SK-N-SH (cell line): ENCODE results near the gene WDR46.

Source experiments
- EP300 ChIP-seq, 2 experiments: IDR thresholded peaks; 2 replicates each; pipeline versions ENCODE4 v1.4.0 to v1.6.1; 2012; ENCODE audit warnings: borderline replicate concordance in 1 of 2, low read depth in 1 of 2, low read length in 1 of 2
- EZH2phosphoT487 ChIP-seq: fragments of 200-600 bp; sonication (generic); IDR thresholded peaks from 2 replicates; pipeline ENCODE4 v1.6.1; 2017; ENCODE audit warnings: low read depth, mixed run types, mild to moderate bottlenecking, antibody characterized with exemption, moderate library complexity, borderline replicate concordance
- RCOR1 ChIP-seq: fragments of 150-350 bp; IDR thresholded peaks from 2 replicates; pipeline ENCODE4 v1.6.1; 2017; ENCODE audit warnings: antibody characterized with exemption, low read length
- SMC3 ChIP-seq: IDR thresholded peaks from 2 replicates; pipeline ENCODE4 v1.6.1; 2012; ENCODE audit warnings: low read depth, low read length, improper control_type of control experiment
- TAF1 ChIP-seq: IDR thresholded peaks from 2 replicates; pipeline ENCODE4 v1.6.1; 2012; ENCODE audit warnings: low read depth, mild to moderate bottlenecking, low read length, moderate library complexity, borderline replicate concordance
- TEAD4 ChIP-seq: IDR thresholded peaks from 2 replicates; pipeline ENCODE4 v1.4.0; 2012; ENCODE audit warnings: mild to moderate bottlenecking, borderline replicate concordance; ENCODE audit not compliant: insufficient read depth
- YY1 ChIP-seq: IDR thresholded peaks from 2 replicates; pipeline ENCODE4 v1.4.0; 2012; ENCODE audit warnings: low read depth, mild to moderate bottlenecking
- TF ChIP-seq, protein P1 (sequence below): fragments of 200-600 bp; sonication (generic); IDR thresholded peaks from 2 replicates; pipeline ENCODE4 v1.6.1; 2017; ENCODE audit warnings: antibody characterized with exemption, mild to moderate bottlenecking, moderate library complexity
- TF ChIP-seq, protein P2 (sequence below): IDR thresholded peaks from 2 replicates; pipeline ENCODE4 v1.4.0; 2012; ENCODE audit warnings: low read depth
- TF ChIP-seq, protein P3 (sequence below): IDR thresholded peaks from 2 replicates; pipeline ENCODE4 v1.4.0; 2012; ENCODE audit warnings: low read depth, borderline replicate concordance
- TF ChIP-seq, protein P4 (sequence below): IDR thresholded peaks from 2 replicates; pipeline ENCODE4 v1.6.1; 2012; ENCODE audit warnings: mild to moderate bottlenecking, low read depth, low read length, moderate library complexity

DNA sequence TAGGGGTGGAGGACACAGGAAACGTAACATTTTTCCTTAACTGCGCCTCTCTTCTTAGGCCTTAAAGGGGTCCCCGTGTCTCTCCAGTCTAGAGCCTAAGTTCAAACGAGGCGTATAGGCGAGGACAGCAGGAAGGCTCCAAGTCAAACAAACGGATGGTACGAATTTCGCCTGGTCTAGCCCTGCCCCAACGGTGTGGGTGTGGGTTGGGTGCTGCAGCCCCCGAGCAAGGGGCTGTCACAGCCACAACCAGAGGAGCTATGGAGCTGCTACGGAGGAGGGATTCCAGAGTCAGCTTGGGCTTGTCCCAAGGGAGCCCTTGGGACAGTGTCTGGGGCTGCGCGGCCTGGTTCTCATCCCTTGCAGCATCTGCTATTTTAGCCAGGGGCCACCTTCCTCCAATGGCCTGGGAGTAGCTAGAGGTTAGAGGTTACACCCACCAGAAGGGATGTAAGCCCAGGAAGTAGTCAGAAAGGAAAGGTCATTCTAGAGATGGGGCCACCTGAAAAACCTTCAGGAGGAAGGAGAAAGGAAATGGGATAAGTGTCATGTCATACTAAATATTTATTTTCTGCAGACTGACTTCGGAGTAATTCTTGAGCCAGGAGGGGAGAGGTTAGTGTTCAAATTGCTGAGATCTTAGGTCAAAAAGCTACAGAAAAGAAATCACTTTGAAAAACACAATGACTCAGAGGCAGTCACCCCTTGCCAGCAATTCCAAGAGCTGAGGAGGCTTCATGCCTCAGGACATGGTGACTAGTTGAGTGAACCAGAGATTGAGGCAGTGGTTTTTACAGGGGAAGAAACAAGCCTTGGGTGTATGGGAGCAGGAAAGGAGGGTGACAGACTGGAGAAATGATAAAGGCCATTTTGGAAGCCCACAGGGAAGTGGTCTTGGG is 39.1 kb downstream of the WDR46 start:
- TF ChIP-seq SMC3 (no peak), TEAD4 (no peak), RCOR1 (no peak), EZH2phosphoT487 (no peak), TAF1 (no peak), YY1 (no peak), EP300 (IDR thresholded peaks at IDR 0.05; ENCODE audit: borderline replicate concordance in 1 of 2, low read depth in 1 of 2, low read length in 1 of 2) (no peak)
- TF ChIP-seq, protein P1, sequence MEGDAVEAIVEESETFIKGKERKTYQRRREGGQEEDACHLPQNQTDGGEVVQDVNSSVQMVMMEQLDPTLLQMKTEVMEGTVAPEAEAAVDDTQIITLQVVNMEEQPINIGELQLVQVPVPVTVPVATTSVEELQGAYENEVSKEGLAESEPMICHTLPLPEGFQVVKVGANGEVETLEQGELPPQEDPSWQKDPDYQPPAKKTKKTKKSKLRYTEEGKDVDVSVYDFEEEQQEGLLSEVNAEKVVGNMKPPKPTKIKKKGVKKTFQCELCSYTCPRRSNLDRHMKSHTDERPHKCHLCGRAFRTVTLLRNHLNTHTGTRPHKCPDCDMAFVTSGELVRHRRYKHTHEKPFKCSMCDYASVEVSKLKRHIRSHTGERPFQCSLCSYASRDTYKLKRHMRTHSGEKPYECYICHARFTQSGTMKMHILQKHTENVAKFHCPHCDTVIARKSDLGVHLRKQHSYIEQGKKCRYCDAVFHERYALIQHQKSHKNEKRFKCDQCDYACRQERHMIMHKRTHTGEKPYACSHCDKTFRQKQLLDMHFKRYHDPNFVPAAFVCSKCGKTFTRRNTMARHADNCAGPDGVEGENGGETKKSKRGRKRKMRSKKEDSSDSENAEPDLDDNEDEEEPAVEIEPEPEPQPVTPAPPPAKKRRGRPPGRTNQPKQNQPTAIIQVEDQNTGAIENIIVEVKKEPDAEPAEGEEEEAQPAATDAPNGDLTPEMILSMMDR = no peak
- TF ChIP-seq, protein P2, sequence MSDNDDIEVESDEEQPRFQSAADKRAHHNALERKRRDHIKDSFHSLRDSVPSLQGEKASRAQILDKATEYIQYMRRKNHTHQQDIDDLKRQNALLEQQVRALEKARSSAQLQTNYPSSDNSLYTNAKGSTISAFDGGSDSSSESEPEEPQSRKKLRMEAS = no peak
- TF ChIP-seq, protein P3, sequence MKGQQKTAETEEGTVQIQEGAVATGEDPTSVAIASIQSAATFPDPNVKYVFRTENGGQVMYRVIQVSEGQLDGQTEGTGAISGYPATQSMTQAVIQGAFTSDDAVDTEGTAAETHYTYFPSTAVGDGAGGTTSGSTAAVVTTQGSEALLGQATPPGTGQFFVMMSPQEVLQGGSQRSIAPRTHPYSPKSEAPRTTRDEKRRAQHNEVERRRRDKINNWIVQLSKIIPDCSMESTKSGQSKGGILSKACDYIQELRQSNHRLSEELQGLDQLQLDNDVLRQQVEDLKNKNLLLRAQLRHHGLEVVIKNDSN = no peak
- TF ChIP-seq, protein P4, sequence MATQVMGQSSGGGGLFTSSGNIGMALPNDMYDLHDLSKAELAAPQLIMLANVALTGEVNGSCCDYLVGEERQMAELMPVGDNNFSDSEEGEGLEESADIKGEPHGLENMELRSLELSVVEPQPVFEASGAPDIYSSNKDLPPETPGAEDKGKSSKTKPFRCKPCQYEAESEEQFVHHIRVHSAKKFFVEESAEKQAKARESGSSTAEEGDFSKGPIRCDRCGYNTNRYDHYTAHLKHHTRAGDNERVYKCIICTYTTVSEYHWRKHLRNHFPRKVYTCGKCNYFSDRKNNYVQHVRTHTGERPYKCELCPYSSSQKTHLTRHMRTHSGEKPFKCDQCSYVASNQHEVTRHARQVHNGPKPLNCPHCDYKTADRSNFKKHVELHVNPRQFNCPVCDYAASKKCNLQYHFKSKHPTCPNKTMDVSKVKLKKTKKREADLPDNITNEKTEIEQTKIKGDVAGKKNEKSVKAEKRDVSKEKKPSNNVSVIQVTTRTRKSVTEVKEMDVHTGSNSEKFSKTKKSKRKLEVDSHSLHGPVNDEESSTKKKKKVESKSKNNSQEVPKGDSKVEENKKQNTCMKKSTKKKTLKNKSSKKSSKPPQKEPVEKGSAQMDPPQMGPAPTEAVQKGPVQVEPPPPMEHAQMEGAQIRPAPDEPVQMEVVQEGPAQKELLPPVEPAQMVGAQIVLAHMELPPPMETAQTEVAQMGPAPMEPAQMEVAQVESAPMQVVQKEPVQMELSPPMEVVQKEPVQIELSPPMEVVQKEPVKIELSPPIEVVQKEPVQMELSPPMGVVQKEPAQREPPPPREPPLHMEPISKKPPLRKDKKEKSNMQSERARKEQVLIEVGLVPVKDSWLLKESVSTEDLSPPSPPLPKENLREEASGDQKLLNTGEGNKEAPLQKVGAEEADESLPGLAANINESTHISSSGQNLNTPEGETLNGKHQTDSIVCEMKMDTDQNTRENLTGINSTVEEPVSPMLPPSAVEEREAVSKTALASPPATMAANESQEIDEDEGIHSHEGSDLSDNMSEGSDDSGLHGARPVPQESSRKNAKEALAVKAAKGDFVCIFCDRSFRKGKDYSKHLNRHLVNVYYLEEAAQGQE = no peak
